Transverse colon (tissue), 4 donors: ENCODE measurements around the gene UBASH3A. TPM values are rescaled to one million over a fixed set of nuclear protein-coding genes. Genes with fewer than 3 reads are reported as not detected.
A peak's percentile ranks its signal among the peaks of the same experiment; 100 is the strongest.

Source experiments
- DNase-seq: peaks from one replicate; pipeline ENCODE4 v3.0.0-alpha.2; 2019
- H3K27ac ChIP-seq, 4 donors: fragments of 200-600 bp; sonication (generic); 2 replicates each; pipeline ENCODE4 v1.5.1; 2016 to 2018; ENCODE audit warnings: inconsistent platforms in 4 of 4
- H3K27me3 ChIP-seq: fragments of 200-600 bp; sonication (generic); 2 replicates; pipeline ENCODE4 v1.5.1; 2017; ENCODE audit warnings: inconsistent platforms
- H3K36me3 ChIP-seq, 4 donors: fragments of 200-600 bp; sonication (generic); 2 replicates each; pipeline ENCODE4 v1.5.1; 2017 to 2019; ENCODE audit warnings: inconsistent platforms in 4 of 4
- H3K4me1 ChIP-seq, 4 donors: fragments of 200-600 bp; sonication (generic); 2 replicates each; pipeline ENCODE4 v1.5.1; 2017 to 2020; ENCODE audit warnings: inconsistent platforms in 4 of 4
- H3K4me3 ChIP-seq, 4 donors: fragments of 200-600 bp; sonication (generic); 1 replicate in 1 of 4; 2 replicates in 3 of 4; pipeline versions ENCODE4 v1.5.1 to v1.6.1; 2017 to 2019; ENCODE audit warnings: inconsistent platforms in 4 of 4
- H3K9me3 ChIP-seq, 2 donors: fragments of 200-600 bp; sonication (generic); 2 replicates each; pipeline ENCODE4 v1.5.1; 2017 to 2019; ENCODE audit warnings: inconsistent platforms in 2 of 2
- CTCF ChIP-seq, 5 experiments: fragments of 200-600 bp in 3 of 5; fragments of 450-650 bp in 2 of 5; sonication (generic) in 3 of 5; IDR thresholded peaks; 1 replicate in 2 of 5; 2 replicates in 3 of 5; pipeline ENCODE4 v1.5.1; 2016 to 2017; ENCODE audit warnings: antibody characterized with exemption in 5 of 5, inconsistent platforms in 3 of 5, mild to moderate bottlenecking in 2 of 5, moderate library complexity in 1 of 5
- EP300 ChIP-seq: sonication (generic); formaldehyde crosslinking; IDR thresholded peaks from one replicate; pipeline ENCODE4 v1.6.1; 2017; ENCODE audit warnings: antibody characterized with exemption, low read depth
- POLR2A ChIP-seq: fragments of 450-650 bp; IDR thresholded peaks from one replicate; pipeline ENCODE4 v1.6.1; 2016; ENCODE audit warnings: antibody characterized with exemption, mild to moderate bottlenecking, moderate library complexity
- POLR2AphosphoS5 ChIP-seq, 3 donors: sonication (generic); formaldehyde crosslinking; IDR thresholded peaks; one replicate each; pipeline ENCODE4 v1.6.1; 2016; ENCODE audit warnings: antibody characterized with exemption in 3 of 3
- WGBS, 2 donors: methylation state at CpG; one replicate each; pipeline ENCODE4 v1.1.5; 2018; ENCODE audit warnings: low coverage in 1 of 2; 5-methylcytosine and 5-hydroxymethylcytosine counted together
- in situ Hi-C, 4 donors: fragments of 200-750 bp; cut with MboI; loops; one replicate each; pipeline versions ENCODE4 v1.15.0 to v1.15.1; 2017; ENCODE audit warnings: low sequenced_read_pairs in 3 of 4, low pct_ligation_motif_present in 1 of 4, low pct_unique_long_range_greater_than_20kb in 1 of 4
- intact Hi-C: fragments of 100-400 bp; cut with DNase I; formaldehyde crosslinking; loops from one replicate; pipeline ENCODE4 v1.15.1; 2023; ENCODE audit warnings: low total_unique reads
- total RNA-seq, 4 donors: library from RNA; depleted of rRNA; stranded (reverse); fragments of >200 nt; gene quantifications; one replicate each; pipeline ENCODE4 v1.1.0, GENCODE V29; 2016

Gene UBASH3A
- total RNA-seq, 4 donors from 2014 or later, result 0.37 to 3.0 (median 0.82) TPM; not detected in 1

GRCh38 chr21:42379426-42380215 is 24.1 kb upstream of the UBASH3A start:
- Histone ChIP-seq H3K4me3 (no peak overlapping the region), H3K4me1 (peaks cover 2 to 23% (median 21%) of the 10 kb centered on the region in 4 donors), H3K9me3 (no peaks in the 10 kb centered on the region), H3K36me3 (no peaks in the 10 kb centered on the region), H3K27ac (no peak overlapping the region), H3K27me3 (no peaks in the 10 kb centered on the region)
- TF ChIP-seq POLR2A, result no peak
- TF ChIP-seq CTCF (IDR thresholded peaks at IDR 0.05), result no peak
- no peak for TF ChIP-seq POLR2AphosphoS5 (IDR thresholded peaks at IDR 0.05)
- no peak for TF ChIP-seq EP300
- peak; percentile 11 for DNase-seq
- WGBS, 2 donors, result 48 to 83% methylated on average over 4 to 17 of the region's 17 CpGs
- intact Hi-C loops, result no loop called here
- in situ Hi-C loops, result loop anchor here in 1 of 4 donors (10.0 kb wide), 1 partner anchor 65 kb away; no protein-coding TSS in a partner anchor

- no peaks in the 10 kb centered on the region for H3K9me3 ChIP-seq
- H3K4me3 ChIP-seq, result no peak overlapping the region
- DNase-seq, result peak; percentile 63
- no peaks in the 10 kb centered on the region for H3K27me3 ChIP-seq
- H3K36me3 ChIP-seq, result no peaks in the 10 kb centered on the region
- in situ Hi-C loops (loop anchor here in 1 of 4 donors (10.0 kb wide), 1 partner anchor 63 kb away; no protein-coding TSS in a partner anchor), intact Hi-C loops (no loop called here)
- no peak for TF ChIP-seq POLR2AphosphoS5 (IDR thresholded peaks at IDR 0.05)
- peak; percentile 43 to 92 (median 76) for TF ChIP-seq CTCF (IDR thresholded peaks at IDR 0.05)
- TF ChIP-seq EP300, result no peak
- H3K4me1 ChIP-seq, result peaks cover 3 to 22% (median 9%) of the 10 kb centered on the region in 4 donors
- 29% methylated on average over 1 of the region's 1 CpG; no CpG with 5 or more reads in 1 of the 2 donors for WGBS, 2 donors
- no peak overlapping the region for H3K27ac ChIP-seq
These were observed 22.2 kb upstream of the UBASH3A start for GRCh38 chr21:42381347-42381984.

GRCh38 chr21:42382915-42383314 is 20.8 kb upstream of the UBASH3A start:
- Histone ChIP-seq H3K36me3 (no peaks in the 10 kb centered on the region), H3K27ac (no peak overlapping the region), H3K4me1 (peaks cover 0 to 15% (median 6%) of the 10 kb centered on the region in 4 donors), H3K9me3 (no peaks in the 10 kb centered on the region), H3K4me3 (no peak overlapping the region), H3K27me3 (no peaks in the 10 kb centered on the region)
- 86% methylated on average over 6 of the region's 6 CpGs; no CpG with 5 or more reads in 1 of the 2 donors for WGBS, 2 donors
- no peak for DNase-seq
- in situ Hi-C loops (loop anchor here in 1 of 4 donors (10.0 kb wide), 1 partner anchor 62 kb away; no protein-coding TSS in a partner anchor), intact Hi-C loops (no loop called here)
- TF ChIP-seq EP300 (no peak), POLR2A (no peak), POLR2AphosphoS5 (IDR thresholded peaks at IDR 0.05) (no peak), CTCF (IDR thresholded peaks at IDR 0.05) (no peak)

- Histone ChIP-seq H3K27ac (peak overlapping the region in 1 of 4 donors; percentile 50), H3K4me1 (peaks cover 0 to 15% (median 6%) of the 10 kb centered on the region in 4 donors), H3K4me3 (no peak overlapping the region), H3K27me3 (no peaks in the 10 kb centered on the region), H3K9me3 (no peaks in the 10 kb centered on the region), H3K36me3 (no peaks in the 10 kb centered on the region)
- in situ Hi-C loops, result loop anchor here in 1 of 4 donors (10.0 kb wide), 1 partner anchor 61 kb away; no protein-coding TSS in a partner anchor
- no peak for DNase-seq
- WGBS, 2 donors, result 82% methylated on average over 6 of the region's 6 CpGs; no CpG with 5 or more reads in 1 of the 2 donors
- no peak for TF ChIP-seq CTCF (IDR thresholded peaks at IDR 0.05)
- TF ChIP-seq POLR2AphosphoS5 (IDR thresholded peaks at IDR 0.05), result no peak
- no peak for TF ChIP-seq POLR2A
- no peak for TF ChIP-seq EP300
- intact Hi-C loops, result no loop called here
These were observed 20.4 kb upstream of the UBASH3A start for GRCh38 chr21:42383331-42383730.
